ENCODE measurements around the gene DCHS2. TPM values are rescaled to one million over a fixed set of nuclear protein-coding genes. Genes with fewer than 3 reads are reported as not detected.
"Not testable (repeated sequence)": the region's sequence is repeated elsewhere in the genome, so short reads cannot be mapped to it uniquely, and the experiment has no call there.

DCHS2 gene
- total and polyA plus RNA-seq, 10 of the 15 experiments (the other 5 are each of a cell fraction or from before 2014, with no cell fraction given) = 0.01 to 0.31 (median 0.06) TPM; not detected in 3

DNA sequence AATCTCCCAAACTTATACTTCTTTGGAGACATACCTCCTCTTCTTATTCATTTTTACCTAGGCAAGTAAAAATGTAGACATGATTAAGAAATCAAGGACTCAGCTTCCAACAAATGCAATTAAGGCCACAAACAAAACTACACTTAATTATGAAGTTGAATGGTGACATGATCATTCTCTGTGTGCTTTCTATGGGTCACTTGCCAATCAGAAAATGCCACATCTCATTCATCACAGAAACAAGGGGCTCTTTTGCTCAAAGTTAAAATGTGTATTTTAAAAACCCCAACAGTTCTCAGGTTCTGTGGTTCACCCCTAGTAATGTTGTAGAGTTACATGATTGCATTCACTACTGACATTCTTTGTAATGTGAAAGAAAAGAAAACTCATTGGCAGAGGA lies 273.5 kb downstream of the DCHS2 start:
- FAIRE-seq = no peak
- in situ Hi-C loops (cut with MboI) = no loop called here

GRCh38 chr4:154217384-154217783 lies 274.2 kb downstream of the DCHS2 start:
- CTCF ChIA-PET; H3K27ac ChIP-seq (ENCODE audit: control insufficient read depth, insufficient read depth); H3K36me3 ChIP-seq (ENCODE audit: control insufficient read depth in 2 of 2, insufficient read depth in 2 of 2, low read length in 1 of 2); ATAC-seq; H3K9ac ChIP-seq (ENCODE audit: control insufficient read depth, insufficient read depth, low read length); POLR2A ChIA-PET; H3K9me3 ChIP-seq (replicated peaks; ENCODE audit: control insufficient read depth, insufficient read depth, low read length); RAD21 ChIA-PET (ENCODE audit: unreplicated experiment); SMC1A ChIA-PET (ENCODE audit: uncharacterized antibody, unreplicated experiment); H3K4me1 ChIP-seq (ENCODE audit: control insufficient read depth, insufficient read depth, low read length); H3K4me2 ChIP-seq (ENCODE audit: control insufficient read depth, insufficient read depth); H4K20me1 ChIP-seq (ENCODE audit: control insufficient read depth, insufficient read depth); in situ Hi-C loops (cut with MboI); BruUV-seq (replicated peaks); DNase-seq (ENCODE audit: low read depth, low spot score); H2AFZ ChIP-seq (ENCODE audit: control insufficient read depth, low read depth, low read length); H3K27me3 ChIP-seq (replicated peaks in 1 of 2; ENCODE audit: control insufficient read depth in 2 of 2, insufficient read depth in 2 of 2, low read length in 1 of 2); intact Hi-C loops (cut with micrococcal nuclease; ENCODE audit: unreplicated experiment); FAIRE-seq; H3K4me3 ChIP-seq; H3K79me2 ChIP-seq (ENCODE audit: control insufficient read depth, insufficient read depth, low read length): not testable (repeated sequence)
- WGBS (ENCODE audit: insufficient coverage, insufficient replicate concordance, low lambda C conversion rate, missing lambda C conversion rate) = 53% methylated on average over 13 of the region's 13 CpGs

More for the DNA sequence above, 273.5 kb downstream of the DCHS2 start:
- Histone ChIP-seq H3K4me3 (no peak overlapping the region), H3K9ac (ENCODE audit: control insufficient read depth, insufficient read depth, low read length) (no peak overlapping the region), H2AFZ (ENCODE audit: control insufficient read depth, low read depth, low read length) (no peak overlapping the region), H3K79me2 (ENCODE audit: control insufficient read depth, insufficient read depth, low read length) (no peaks in the 10 kb centered on the region), H3K4me1 (ENCODE audit: control insufficient read depth, insufficient read depth, low read length) (no peaks in the 10 kb centered on the region), H3K27me3 (replicated peaks in 1 of 2; ENCODE audit: control insufficient read depth in 2 of 2, insufficient read depth in 2 of 2, low read length in 1 of 2) (no peaks in the 10 kb centered on the region), H4K20me1 (ENCODE audit: control insufficient read depth, insufficient read depth) (no peaks in the 10 kb centered on the region), H3K36me3 (ENCODE audit: control insufficient read depth in 2 of 2, insufficient read depth in 2 of 2, low read length in 1 of 2) (no peaks in the 10 kb centered on the region), H3K27ac (ENCODE audit: control insufficient read depth, insufficient read depth) (no peak overlapping the region), H3K9me3 (replicated peaks; ENCODE audit: control insufficient read depth, insufficient read depth, low read length) (no peaks in the 10 kb centered on the region), H3K4me2 (ENCODE audit: control insufficient read depth, insufficient read depth) (no peak overlapping the region)
- TF ChIP-seq MEF2A (IDR thresholded peaks at IDR 0.05; ENCODE audit: insufficient read depth, low read depth, low read length) (no peak), CEBPB (IDR thresholded peaks at IDR 0.05; ENCODE audit: borderline replicate concordance in 1 of 2, low read depth in 2 of 2, low read length in 2 of 2) (no peak), CREM (IDR thresholded peaks at IDR 0.05; ENCODE audit: low read depth) (no peak), MTA3 (IDR thresholded peaks at IDR 0.05; ENCODE audit: borderline replicate concordance, low read length) (no peak), TCF7 (IDR thresholded peaks at IDR 0.05; ENCODE audit: borderline replicate concordance) (no peak), CHD4 (IDR thresholded peaks at IDR 0.05) (no peak), IRF4 (IDR thresholded peaks at IDR 0.05; ENCODE audit: low read depth, low read length) (no peak)
- TF ChIP-seq, protein P1, sequence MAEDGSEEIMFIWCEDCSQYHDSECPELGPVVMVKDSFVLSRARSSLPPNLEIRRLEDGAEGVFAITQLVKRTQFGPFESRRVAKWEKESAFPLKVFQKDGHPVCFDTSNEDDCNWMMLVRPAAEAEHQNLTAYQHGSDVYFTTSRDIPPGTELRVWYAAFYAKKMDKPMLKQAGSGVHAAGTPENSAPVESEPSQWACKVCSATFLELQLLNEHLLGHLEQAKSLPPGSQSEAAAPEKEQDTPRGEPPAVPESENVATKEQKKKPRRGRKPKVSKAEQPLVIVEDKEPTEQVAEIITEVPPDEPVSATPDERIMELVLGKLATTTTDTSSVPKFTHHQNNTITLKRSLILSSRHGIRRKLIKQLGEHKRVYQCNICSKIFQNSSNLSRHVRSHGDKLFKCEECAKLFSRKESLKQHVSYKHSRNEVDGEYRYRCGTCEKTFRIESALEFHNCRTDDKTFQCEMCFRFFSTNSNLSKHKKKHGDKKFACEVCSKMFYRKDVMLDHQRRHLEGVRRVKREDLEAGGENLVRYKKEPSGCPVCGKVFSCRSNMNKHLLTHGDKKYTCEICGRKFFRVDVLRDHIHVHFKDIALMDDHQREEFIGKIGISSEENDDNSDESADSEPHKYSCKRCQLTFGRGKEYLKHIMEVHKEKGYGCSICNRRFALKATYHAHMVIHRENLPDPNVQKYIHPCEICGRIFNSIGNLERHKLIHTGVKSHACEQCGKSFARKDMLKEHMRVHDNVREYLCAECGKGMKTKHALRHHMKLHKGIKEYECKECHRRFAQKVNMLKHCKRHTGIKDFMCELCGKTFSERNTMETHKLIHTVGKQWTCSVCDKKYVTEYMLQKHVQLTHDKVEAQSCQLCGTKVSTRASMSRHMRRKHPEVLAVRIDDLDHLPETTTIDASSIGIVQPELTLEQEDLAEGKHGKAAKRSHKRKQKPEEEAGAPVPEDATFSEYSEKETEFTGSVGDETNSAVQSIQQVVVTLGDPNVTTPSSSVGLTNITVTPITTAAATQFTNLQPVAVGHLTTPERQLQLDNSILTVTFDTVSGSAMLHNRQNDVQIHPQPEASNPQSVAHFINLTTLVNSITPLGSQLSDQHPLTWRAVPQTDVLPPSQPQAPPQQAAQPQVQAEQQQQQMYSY (CRISPR knock-in tag; IDR thresholded peaks at IDR 0.05) = no peak
- ATAC-seq (no peak), DNase-seq (ENCODE audit: low read depth, low spot score) (no peak)
- intact Hi-C loops (cut with micrococcal nuclease; ENCODE audit: unreplicated experiment) = no loop called here
- ChIA-PET CTCF (no interaction called here), RAD21 (ENCODE audit: unreplicated experiment) (no interaction called here), POLR2A (no interaction called here), SMC1A (ENCODE audit: uncharacterized antibody, unreplicated experiment) (no interaction called here)
- no TSS peak for BruUV-seq (replicated peaks)

Measured in GM12878 (cell line).